OCI-LY1 (cell line): ENCODE measurements around the gene OR2H2.
A peak's percentile ranks its signal among the peaks of the same experiment; 100 is the strongest.

Experiments used
- H2AFZ ChIP-seq: fragments of 200-600 bp; sonication (generic), shearing (Covaris generic); 2 replicates; pipeline ENCODE4 v1.6.0; 2014; ENCODE audit warnings: antibody characterized with exemption, mild to moderate bottlenecking, low read length
- H3F3A ChIP-seq: fragments of 200-600 bp; sonication (generic), shearing (Covaris generic); 2 replicates; pipeline ENCODE4 v1.6.0; 2014; ENCODE audit warnings: mild to moderate bottlenecking, antibody characterized with exemption, low read length, moderate library complexity; ENCODE audit not compliant: insufficient read depth
- H3K27ac ChIP-seq: fragments of 200-600 bp; sonication (generic); 2 replicates; pipeline ENCODE4 v1.5.1; 2014; ENCODE audit warnings: low read length, mixed run types, mild to moderate bottlenecking, low read depth; ENCODE audit not compliant: poor library complexity, severe bottlenecking
- H3K27me3 ChIP-seq: fragments of 200-600 bp; sonication (generic); 2 replicates; pipeline ENCODE4 v1.6.0; 2014; ENCODE audit warnings: antibody characterized with exemption, mild to moderate bottlenecking, low read length, moderate library complexity; ENCODE audit not compliant: insufficient read depth
- H3K36me3 ChIP-seq: fragments of 200-600 bp; sonication (generic); 2 replicates; pipeline ENCODE4 v1.6.1; 2014; ENCODE audit warnings: mild to moderate bottlenecking, antibody characterized with exemption, low read length, moderate library complexity, mixed read lengths; ENCODE audit not compliant: insufficient read depth
- H3K4me1 ChIP-seq: fragments of 200-600 bp; sonication (generic); 2 replicates; pipeline ENCODE4 v1.5.1; 2014; ENCODE audit warnings: mild to moderate bottlenecking, low read length, moderate library complexity; ENCODE audit not compliant: insufficient read depth, severe bottlenecking
- H3K4me2 ChIP-seq: fragments of 200-600 bp; sonication (generic), shearing (Covaris generic); 2 replicates; pipeline ENCODE4 v1.6.1; 2014; ENCODE audit warnings: low read length
- H3K4me3 ChIP-seq: fragments of 200-600 bp; sonication (generic); 2 replicates; pipeline ENCODE4 v1.5.1; 2014; ENCODE audit warnings: low read length, low read depth, mild to moderate bottlenecking, mixed read lengths; ENCODE audit not compliant: poor library complexity, severe bottlenecking
- H3K79me2 ChIP-seq: fragments of 200-600 bp; shearing (Covaris generic); 2 replicates; pipeline ENCODE4 v1.6.1; 2016; ENCODE audit warnings: mixed run types, low read length, mixed read lengths; ENCODE audit not compliant: insufficient read depth
- H3K9ac ChIP-seq: fragments of 200-600 bp; sonication (generic), shearing (Covaris generic); 2 replicates; pipeline ENCODE4 v1.6.1; 2014; ENCODE audit warnings: mild to moderate bottlenecking, low read length, mixed read lengths
- H3K9me2 ChIP-seq: fragments of 200-600 bp; sonication (generic), shearing (Covaris generic); 2 replicates; pipeline ENCODE4 v1.6.1; 2014; ENCODE audit warnings: low read depth, mild to moderate bottlenecking, low read length, mixed read lengths
- H3K9me3 ChIP-seq: fragments of 200-600 bp; shearing (Covaris generic); 2 replicates; pipeline ENCODE4 v1.6.1; 2014; ENCODE audit warnings: low read length, mixed read lengths
- H4K20me1 ChIP-seq: fragments of 200-600 bp; sonication (generic), shearing (Covaris generic); 2 replicates; pipeline ENCODE4 v1.6.0; 2016; ENCODE audit warnings: mild to moderate bottlenecking, low read length; ENCODE audit not compliant: insufficient read depth
- EZH2 ChIP-seq: fragments of 200-600 bp; sonication (generic), shearing (Covaris generic); IDR thresholded peaks from 2 replicates; pipeline ENCODE4 v1.8.0; 2017; ENCODE audit warnings: borderline replicate concordance, mixed run types, mild to moderate bottlenecking, antibody characterized with exemption, low read length, moderate library complexity, mixed read lengths
- TF ChIP-seq, protein P1 (sequence below): fragments of 200-600 bp; sonication (generic), shearing (Covaris generic); IDR thresholded peaks from 2 replicates; pipeline ENCODE4 v1.5.1; 2017; ENCODE audit warnings: mild to moderate bottlenecking, antibody characterized with exemption, low read length, moderate library complexity, mixed read lengths

Gene OR2H2

GRCh38 chr6:29628419-29629281 lies 43.7 kb downstream of the OR2H2 start:
- TF ChIP-seq, protein P1, sequence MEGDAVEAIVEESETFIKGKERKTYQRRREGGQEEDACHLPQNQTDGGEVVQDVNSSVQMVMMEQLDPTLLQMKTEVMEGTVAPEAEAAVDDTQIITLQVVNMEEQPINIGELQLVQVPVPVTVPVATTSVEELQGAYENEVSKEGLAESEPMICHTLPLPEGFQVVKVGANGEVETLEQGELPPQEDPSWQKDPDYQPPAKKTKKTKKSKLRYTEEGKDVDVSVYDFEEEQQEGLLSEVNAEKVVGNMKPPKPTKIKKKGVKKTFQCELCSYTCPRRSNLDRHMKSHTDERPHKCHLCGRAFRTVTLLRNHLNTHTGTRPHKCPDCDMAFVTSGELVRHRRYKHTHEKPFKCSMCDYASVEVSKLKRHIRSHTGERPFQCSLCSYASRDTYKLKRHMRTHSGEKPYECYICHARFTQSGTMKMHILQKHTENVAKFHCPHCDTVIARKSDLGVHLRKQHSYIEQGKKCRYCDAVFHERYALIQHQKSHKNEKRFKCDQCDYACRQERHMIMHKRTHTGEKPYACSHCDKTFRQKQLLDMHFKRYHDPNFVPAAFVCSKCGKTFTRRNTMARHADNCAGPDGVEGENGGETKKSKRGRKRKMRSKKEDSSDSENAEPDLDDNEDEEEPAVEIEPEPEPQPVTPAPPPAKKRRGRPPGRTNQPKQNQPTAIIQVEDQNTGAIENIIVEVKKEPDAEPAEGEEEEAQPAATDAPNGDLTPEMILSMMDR: peak; percentile 49
- no peak for TF ChIP-seq EZH2
- Histone ChIP-seq H3K36me3 (no peaks in the 10 kb centered on the region), H3K9me3 (no peaks in the 10 kb centered on the region), H3K4me2 (peak overlapping the region; percentile 96), H3K9me2 (no peaks in the 10 kb centered on the region), H2AFZ (peak overlapping the region; percentile 46; the same call in 1 of the 2 replicates), H3K9ac (peak overlapping the region; percentile 72), H4K20me1 (no peaks in the 10 kb centered on the region), H3K4me1 (peaks cover 27% of the 10 kb centered on the region), H3K27me3 (peaks cover 6% of the 10 kb centered on the region), H3K79me2 (no peaks in the 10 kb centered on the region), H3F3A (no peaks in the 10 kb centered on the region), H3K27ac (no peak overlapping the region), H3K4me3 (peak overlapping the region; percentile 75)

DNA sequence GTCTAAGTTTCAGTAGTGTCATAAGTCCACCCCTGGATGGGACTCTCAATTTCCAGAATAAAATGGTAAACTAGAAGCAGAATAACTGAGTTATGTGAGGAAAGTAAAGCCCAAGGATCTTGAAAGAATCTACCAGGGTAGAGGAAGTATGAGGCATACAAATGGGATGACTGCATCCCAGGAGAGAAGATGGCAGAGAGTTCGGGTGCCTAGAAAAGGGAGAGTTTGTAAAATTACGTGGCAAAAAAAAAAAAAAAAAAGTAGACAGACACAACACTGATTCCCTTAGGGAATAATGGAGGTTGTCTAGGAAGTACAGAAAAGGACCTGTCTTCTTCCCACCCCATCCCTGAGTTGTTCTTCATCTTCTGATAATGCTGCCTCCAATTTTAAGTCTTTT lies 44.6 kb downstream of the OR2H2 start:
- no peaks in the 10 kb centered on the region for H3K9me3 ChIP-seq
- H2AFZ ChIP-seq: no peak overlapping the region
- no peaks in the 10 kb centered on the region for H4K20me1 ChIP-seq
- no peak overlapping the region for H3K9ac ChIP-seq
- no peak overlapping the region for H3K27ac ChIP-seq
- H3K79me2 ChIP-seq: no peaks in the 10 kb centered on the region
- TF ChIP-seq, protein P1: no peak
- TF ChIP-seq EZH2: no peak
- H3F3A ChIP-seq: no peaks in the 10 kb centered on the region
- no peaks in the 10 kb centered on the region for H3K9me2 ChIP-seq
- H3K4me1 ChIP-seq: peaks cover 32% of the 10 kb centered on the region
- H3K36me3 ChIP-seq: no peaks in the 10 kb centered on the region
- no peak overlapping the region for H3K4me2 ChIP-seq
- H3K27me3 ChIP-seq: peaks cover 6% of the 10 kb centered on the region
- H3K4me3 ChIP-seq: no peak overlapping the region

GRCh38 chr6:29630315-29630714 lies 45.4 kb downstream of the OR2H2 start:
- Histone ChIP-seq H3K4me1 (peaks cover 32% of the 10 kb centered on the region), H3K4me3 (no peak overlapping the region)

More at GRCh38 chr6:29630315-29630714, 45.4 kb downstream of the OR2H2 start:
- H3K79me2 ChIP-seq: no peaks in the 10 kb centered on the region
- H3K9me3 ChIP-seq: no peaks in the 10 kb centered on the region
- H3K27ac ChIP-seq: no peak overlapping the region
- H4K20me1 ChIP-seq: no peaks in the 10 kb centered on the region
- H3K4me2 ChIP-seq: no peak overlapping the region
- no peak overlapping the region for H2AFZ ChIP-seq
- no peaks in the 10 kb centered on the region for H3K36me3 ChIP-seq
- peaks cover 6% of the 10 kb centered on the region for H3K27me3 ChIP-seq
- H3F3A ChIP-seq: no peaks in the 10 kb centered on the region
- H3K9me2 ChIP-seq: no peaks in the 10 kb centered on the region
- TF ChIP-seq, protein P1: no peak
- no peak for TF ChIP-seq EZH2
- H3K9ac ChIP-seq: no peak overlapping the region
